Measurements from ENCODE around the gene OR56A4. TPM values are rescaled to one million over a fixed set of nuclear protein-coding genes. Genes with fewer than 3 reads are reported as not detected.

The OR56A4 gene
- total RNA-seq, 1 donor: not detected

GRCh38 chr11:5992604-5993251, 14.0 kb downstream of the OR56A4 start:
- H3K4me3 ChIP-seq (ENCODE audit: low read depth, low read length): no peak overlapping the region
- DNase-seq (ENCODE audit: low read depth): peak; percentile 14
- peak; percentile 56 for TF ChIP-seq CTCF (IDR thresholded peaks at IDR 0.05; ENCODE audit: insufficient read depth, low read depth, low read length)

GRCh38 chr11:5992150-5992549, 14.6 kb downstream of the OR56A4 start:
- no peak overlapping the region for H3K4me3 ChIP-seq (ENCODE audit: low read depth, low read length)
- DNase-seq (ENCODE audit: low read depth): no peak
- TF ChIP-seq CTCF (IDR thresholded peaks at IDR 0.05; ENCODE audit: insufficient read depth, low read depth, low read length): no peak

- no peak for TF ChIP-seq CTCF (IDR thresholded peaks at IDR 0.05; ENCODE audit: insufficient read depth, low read depth, low read length)
- no peak overlapping the region for H3K4me3 ChIP-seq (ENCODE audit: low read depth, low read length)
- no peak for DNase-seq (ENCODE audit: low read depth)
These were observed 17.5 kb downstream of the OR56A4 start for GRCh38 chr11:5989203-5989602.

GRCh38 chr11:5986885-5987284, 19.9 kb downstream of the OR56A4 start, which contains the start of gene OR52L1:
Gene OR52L1, minus strand, starts transcription at chr11:5986985. Its CDS starts 55 bp downstream, at chr11:5986930.
- no peak for TF ChIP-seq CTCF (IDR thresholded peaks at IDR 0.05; ENCODE audit: insufficient read depth, low read depth, low read length)
- no peak within 1 kb of the TSS for H3K4me3 ChIP-seq (ENCODE audit: low read depth, low read length)

GRCh38 chr11:5983443-5983842, 23.3 kb downstream of the OR56A4 start:
- TF ChIP-seq CTCF (IDR thresholded peaks at IDR 0.05; ENCODE audit: insufficient read depth, low read depth, low read length): no peak
- DNase-seq (ENCODE audit: low read depth): no peak

More at GRCh38 chr11:5986885-5987284, 19.9 kb downstream of the OR56A4 start, which contains the start of gene OR52L1:
- no peak for DNase-seq (ENCODE audit: low read depth)

GRCh38 chr11:5973530-5973929, 33.2 kb downstream of the OR56A4 start:
- no peak for TF ChIP-seq CTCF (IDR thresholded peaks at IDR 0.05; ENCODE audit: insufficient read depth, low read depth, low read length)
- no peak for DNase-seq (ENCODE audit: low read depth)
- no peak overlapping the region for H3K4me3 ChIP-seq (ENCODE audit: low read depth, low read length)

More at GRCh38 chr11:5983443-5983842, 23.3 kb downstream of the OR56A4 start:
- H3K4me3 ChIP-seq (ENCODE audit: low read depth, low read length): no peak overlapping the region

- H3K4me3 ChIP-seq (ENCODE audit: low read depth, low read length): no peak within 1 kb of the TSS
- TF ChIP-seq CTCF (IDR thresholded peaks at IDR 0.05; ENCODE audit: insufficient read depth, low read depth, low read length): no peak
- DNase-seq (ENCODE audit: low read depth): no peak
These were observed 38.4 kb downstream of the OR56A4 start, which contains the start of gene OR56A5 for GRCh38 chr11:5968394-5968793. Gene OR56A5, minus strand, starts transcription at chr11:5968494. Its CDS starts 0 bp downstream, at chr11:5968494.

Data from fibroblast of villous mesenchyme (primary cell).